Activated effector memory CD4-positive, alpha-beta T cell treated with anti-CD3 and anti-CD28 coated beads, Interleukin-2, amount 50 U/mL, for 16 hours (primary cell): ENCODE data around the gene MRRF.

Source experiments
- DNase-seq: peaks from one replicate; pipeline ENCODE4 v3.0.0-alpha.2; 2020

MRRF gene

GRCh38 chr9:122264360-122265148 lies at the start of gene MRRF, which contains the start of gene RBM18:
Gene MRRF, plus strand, starts transcription at chr9:122264882. Its CDS starts 6,010 bp downstream, at chr9:122270892.
Gene RBM18, minus strand, starts transcription at chr9:122264840. Its CDS starts 3,348 bp downstream, at chr9:122261492.
- peak; percentile 96 for DNase-seq

GRCh38 chr9:122215663-122216062 lies 49.0 kb upstream of the MRRF start:
- DNase-seq = no peak

- DNase-seq = no peak
Observed at GRCh38 chr9:122216138-122216797, 48.4 kb upstream of the MRRF start.

GRCh38 chr9:122216798-122217418 lies 47.8 kb upstream of the MRRF start:
- DNase-seq = no peak

GRCh38 chr9:122217640-122218039 lies 47.0 kb upstream of the MRRF start:
- no peak for DNase-seq

- no peak for DNase-seq
Observed at GRCh38 chr9:122218071-122218934, 46.4 kb upstream of the MRRF start.

GRCh38 chr9:122218935-122219855 lies 45.5 kb upstream of the MRRF start:
- DNase-seq = no peak

GRCh38 chr9:122219856-122220672 lies 44.6 kb upstream of the MRRF start:
- no peak for DNase-seq

- no peak for DNase-seq
Observed at GRCh38 chr9:122220673-122221182, 44.0 kb upstream of the MRRF start.

GRCh38 chr9:122221183-122221811 lies 43.4 kb upstream of the MRRF start:
- no peak for DNase-seq

- no peak for DNase-seq
Observed at GRCh38 chr9:122222791-122223190, 41.9 kb upstream of the MRRF start.

GRCh38 chr9:122223435-122223834 lies 41.2 kb upstream of the MRRF start:
- DNase-seq = no peak

GRCh38 chr9:122225312-122226141 lies 39.2 kb upstream of the MRRF start:
- no peak for DNase-seq

- DNase-seq = no peak
Observed at GRCh38 chr9:122226142-122226757, 38.4 kb upstream of the MRRF start.

- no peak for DNase-seq
Observed at GRCh38 chr9:122226758-122227574, 37.7 kb upstream of the MRRF start.

GRCh38 chr9:122227575-122227900 lies 37.1 kb upstream of the MRRF start:
- no peak for DNase-seq

- DNase-seq = no peak
Observed at GRCh38 chr9:122228191-122228567, 36.5 kb upstream of the MRRF start.
